HepG2 (cell line): ENCODE data around the gene PLEKHG2. TPM values are rescaled to one million over a fixed set of nuclear protein-coding genes. Genes with fewer than 3 reads are reported as not detected.

ENCODE experiments used
- ETV6 ChIP-seq: sonication (generic); formaldehyde crosslinking; conservative IDR thresholded peaks from 2 replicates; pipeline ENCODE4 v1.4.0; 2020; ENCODE audit warnings: missing genetic modification reagents
- GPN1 ChIP-seq: sonication (generic); formaldehyde crosslinking; IDR thresholded peaks from 2 replicates; pipeline ENCODE4 v1.5.1; 2020; ENCODE audit warnings: missing genetic modification reagents, borderline replicate concordance
- HOXA9 ChIP-seq: sonication (generic); formaldehyde crosslinking; IDR thresholded peaks from 2 replicates; pipeline ENCODE4 v1.8.1; 2022; ENCODE audit warnings: missing genetic modification reagents, mild to moderate bottlenecking, moderate library complexity, borderline replicate concordance
- ISL2 ChIP-seq: sonication (generic); formaldehyde crosslinking; IDR thresholded peaks from 2 replicates; pipeline ENCODE4 v1.5.0; 2020; ENCODE audit warnings: missing genetic modification reagents
- KDM5A ChIP-seq: fragments of 200-600 bp; sonication (generic); IDR thresholded peaks from 2 replicates; pipeline ENCODE4 v1.7.0; 2018; ENCODE audit warnings: antibody characterized with exemption, mild to moderate bottlenecking, low read length, borderline replicate concordance
- MED13 ChIP-seq: sonication (generic); formaldehyde crosslinking; IDR thresholded peaks from 2 replicates; pipeline ENCODE4 v1.5.0; 2020; ENCODE audit warnings: missing genetic modification reagents
- NFATC3 ChIP-seq: sonication (generic); formaldehyde crosslinking; IDR thresholded peaks from 2 replicates; pipeline ENCODE4 v1.5.1; 2020; ENCODE audit warnings: mild to moderate bottlenecking, missing genetic modification reagents
- NR2C2 ChIP-seq: sonication (generic); formaldehyde crosslinking; IDR thresholded peaks from 2 replicates; pipeline ENCODE4 v1.4.0; 2020; ENCODE audit warnings: missing genetic modification reagents, mild to moderate bottlenecking, moderate library complexity, borderline replicate concordance
- NR3C1 ChIP-seq: sonication (generic); formaldehyde crosslinking; IDR thresholded peaks from 2 replicates; pipeline ENCODE4 v1.4.0; 2020; ENCODE audit warnings: missing genetic modification reagents
- RBM39 ChIP-seq: fragments of 200-400 bp; formaldehyde crosslinking; IDR thresholded peaks from one replicate; pipeline ENCODE4 v1.6.1; 2018; ENCODE audit warnings: antibody characterized with exemption, mild to moderate bottlenecking, low read depth, low read length; ENCODE audit not compliant: poor library complexity, severe bottlenecking
- RELA ChIP-seq: sonication (generic); formaldehyde crosslinking; IDR thresholded peaks from 2 replicates; pipeline ENCODE4 v1.4.0; 2020; ENCODE audit warnings: missing genetic modification reagents
- SALL1 ChIP-seq: sonication (generic); formaldehyde crosslinking; IDR thresholded peaks from 2 replicates; pipeline ENCODE4 v1.8.0; 2022; ENCODE audit warnings: mild to moderate bottlenecking, missing genetic modification reagents
- SOX13 ChIP-seq, 3 experiments: fragments of 450-650 bp in 1 of 3; sonication (generic) in 1 of 3; formaldehyde crosslinking in 1 of 3; IDR thresholded peaks in 2 of 3; conservative IDR thresholded peaks in 1 of 3; 2 replicates each; pipeline versions ENCODE4 v1.5.0 to v1.6.1; 2016 to 2020; ENCODE audit warnings: antibody characterized with exemption in 1 of 3, mild to moderate bottlenecking in 1 of 3, missing compliant biosample characterization in 1 of 3, missing genetic modification reagents in 1 of 3, moderate library complexity in 1 of 3
- SPEN ChIP-seq: sonication (generic); formaldehyde crosslinking; IDR thresholded peaks from 2 replicates; pipeline ENCODE4 v1.5.1; 2020; ENCODE audit warnings: low read depth, mild to moderate bottlenecking, missing genetic modification reagents
- TAF1 ChIP-seq: sonication (generic); formaldehyde crosslinking; IDR thresholded peaks from 2 replicates; pipeline ENCODE4 v1.4.0; 2020; ENCODE audit warnings: missing genetic modification reagents
- ZFAT ChIP-seq: sonication (generic); formaldehyde crosslinking; conservative IDR thresholded peaks from 2 replicates; pipeline ENCODE4 v1.8.1; 2023; ENCODE audit warnings: missing genetic modification reagents, inconsistent platforms
- ZNF282 ChIP-seq: fragments of 450-650 bp; IDR thresholded peaks from 2 replicates; pipeline ENCODE4 v1.6.1; 2018; ENCODE audit not compliant: partially characterized antibody
- ZSCAN29 ChIP-seq: sonication (generic); formaldehyde crosslinking; conservative IDR thresholded peaks from 2 replicates; pipeline ENCODE4 v1.4.0; 2020; ENCODE audit warnings: mild to moderate bottlenecking, missing genetic modification reagents
- polyA plus RNA-seq, 8 experiments: library from polyadenylated mRNA; depleted of rRNA in 3 of 8; stranded (reverse) in 7 of 8; unstranded in 1 of 8; fragments of >200 nt; fragmentation: Illumina TruSeq in 4 of 8; extraction: Trizol in 4 of 8; gene quantifications; 2 replicates each; pipeline versions ENCODE4 v1.2.1 to v1.2.3, GENCODE V29; 2011 to 2016; ENCODE audit warnings: low read depth in 4 of 8, missing spikeins in 1 of 8, mixed read lengths in 1 of 8; ENCODE audit not compliant: insufficient read depth in 1 of 8
- total RNA-seq, 5 experiments: library from RNA; depleted of rRNA; stranded (reverse); fragments of >200 nt; fragmentation: Illumina TruSeq; extraction: Trizol; gene quantifications; 2 replicates each; pipeline ENCODE4 v1.2.3, GENCODE V29; 2016; ENCODE audit warnings: low read depth in 1 of 5
- TF ChIP-seq, protein P1 (sequence below), 2 experiments: sonication (generic) in 1 of 2; formaldehyde crosslinking in 1 of 2; IDR thresholded peaks; 2 replicates each; pipeline versions ENCODE4 v1.5.1 to v1.6.1; 2011 to 2020; ENCODE audit warnings: borderline replicate concordance in 1 of 2, low read depth in 1 of 2, low read length in 1 of 2, mild to moderate bottlenecking in 1 of 2, missing genetic modification reagents in 1 of 2, moderate library complexity in 1 of 2
- TF ChIP-seq, protein P2 (sequence below): sonication (generic); formaldehyde crosslinking; IDR thresholded peaks from 2 replicates; pipeline ENCODE4 v1.8.0; 2022; ENCODE audit warnings: missing genetic modification reagents, low read depth, mild to moderate bottlenecking, borderline replicate concordance
- TF ChIP-seq, protein P3 (sequence below), 2 experiments: sonication (generic) in 1 of 2; formaldehyde crosslinking in 1 of 2; IDR thresholded peaks; 2 replicates each; pipeline versions ENCODE4 v1.4.0 to v1.6.1; 2018 to 2020; ENCODE audit warnings: missing genetic modification reagents in 2 of 2, borderline replicate concordance in 1 of 2, low read depth in 1 of 2, mild to moderate bottlenecking in 1 of 2, missing biosample characterization in 1 of 2
- TF ChIP-seq, protein P4 (sequence below): sonication (generic); formaldehyde crosslinking; IDR thresholded peaks from 2 replicates; pipeline ENCODE4 v1.5.1; 2020; ENCODE audit warnings: missing genetic modification reagents, mild to moderate bottlenecking, borderline replicate concordance

PLEKHG2 gene
- total and polyA plus RNA-seq, 2 of the 13 experiments (the other 11 are each of a cell fraction or from before 2014, with no cell fraction given) = 3.6 to 6.8 TPM

DNA sequence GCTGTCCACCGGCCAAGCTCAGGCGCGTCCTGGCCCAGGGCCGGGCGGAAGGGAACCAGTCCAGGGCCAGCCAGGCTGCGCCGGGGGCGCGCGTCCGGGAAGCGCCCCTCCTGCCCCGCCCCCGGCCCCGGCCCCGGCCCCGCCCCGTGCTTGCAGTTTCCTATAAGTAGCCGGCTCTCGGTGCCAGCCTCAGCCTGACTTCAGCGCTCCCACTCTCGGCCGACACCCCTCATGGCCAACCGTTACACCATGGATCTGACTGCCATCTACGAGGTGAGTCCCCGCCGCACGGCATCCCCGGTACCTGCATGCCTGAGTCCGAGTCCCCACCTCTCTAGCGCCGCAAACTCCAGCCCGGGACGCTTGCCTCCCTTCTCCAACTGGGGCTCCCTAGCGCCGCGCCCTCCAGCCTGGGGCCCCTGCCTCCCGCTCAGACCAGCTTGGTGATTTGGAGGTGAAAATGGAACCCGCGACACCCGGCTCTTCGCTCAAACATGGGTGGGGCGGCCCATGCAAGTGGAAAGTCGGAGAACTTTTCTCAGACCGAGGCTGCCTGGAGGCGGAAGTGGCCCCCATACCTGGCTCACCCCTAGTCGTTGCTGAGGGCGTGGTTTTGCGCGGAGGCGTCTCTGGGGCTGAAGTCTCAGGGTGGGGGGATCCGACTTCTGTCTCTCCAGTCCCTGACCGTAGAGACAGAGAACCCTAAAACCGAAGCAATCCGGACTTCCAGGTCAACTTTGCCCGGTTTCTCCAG is 5.6 kb upstream of the PLEKHG2 start, which contains the start of gene ZFP36 (continued):
- TF ChIP-seq NFATC3 = no peak
- no peak for TF ChIP-seq NR2C2 (CRISPR knock-in tag)
- no peak for TF ChIP-seq ZNF282
- no peak; the same call in 1 of the 2 replicates for TF ChIP-seq ISL2 (CRISPR knock-in tag)
- no peak for TF ChIP-seq NR3C1
- TF ChIP-seq RBM39 = peak; percentile 68
- TF ChIP-seq ETV6 (CRISPR knock-in tag) = no peak
- TF ChIP-seq, protein P1, sequence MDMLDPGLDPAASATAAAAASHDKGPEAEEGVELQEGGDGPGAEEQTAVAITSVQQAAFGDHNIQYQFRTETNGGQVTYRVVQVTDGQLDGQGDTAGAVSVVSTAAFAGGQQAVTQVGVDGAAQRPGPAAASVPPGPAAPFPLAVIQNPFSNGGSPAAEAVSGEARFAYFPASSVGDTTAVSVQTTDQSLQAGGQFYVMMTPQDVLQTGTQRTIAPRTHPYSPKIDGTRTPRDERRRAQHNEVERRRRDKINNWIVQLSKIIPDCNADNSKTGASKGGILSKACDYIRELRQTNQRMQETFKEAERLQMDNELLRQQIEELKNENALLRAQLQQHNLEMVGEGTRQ (IDR thresholded peaks at IDR 0.05; ENCODE audit: low read depth, low read length) = no peak
- TF ChIP-seq, protein P1 (CRISPR knock-in tag; IDR thresholded peaks at IDR 0.05; ENCODE audit: borderline replicate concordance) = no peak
- peak; percentile 84 for TF ChIP-seq SPEN (CRISPR knock-in tag)
- no peak for TF ChIP-seq RELA (CRISPR knock-in tag)
- TF ChIP-seq KDM5A = peak; percentile 67; the same call in 1 of the 2 replicates
- TF ChIP-seq HOXA9 (CRISPR knock-in tag) = no peak
- TF ChIP-seq, protein P2, sequence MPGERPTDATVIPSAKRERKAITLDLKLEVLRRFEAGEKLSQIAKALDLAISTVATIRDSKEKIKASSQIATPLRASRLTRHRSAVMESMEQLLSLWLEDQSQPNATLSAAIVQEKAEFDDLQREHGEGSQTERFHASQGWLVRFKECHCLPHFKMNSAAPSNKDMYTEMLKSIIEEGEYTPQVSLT (CRISPR knock-in tag) = no peak
- TF ChIP-seq SALL1 (CRISPR knock-in tag) = no peak; the same call in 1 of the 2 replicates
- no peak for TF ChIP-seq SOX13 (IDR thresholded peaks at IDR 0.05)
- no peak for TF ChIP-seq SOX13 (CRISPR knock-in tag; conservative IDR thresholded peaks at IDR 0.05 in 1 of 2, IDR thresholded peaks at IDR 0.05 in 1 of 2)
- TF ChIP-seq TAF1 (CRISPR knock-in tag) = peak; percentile 48; the same call in 1 of the 2 replicates
- no peak for TF ChIP-seq GPN1 (CRISPR knock-in tag)
- TF ChIP-seq, protein P3, sequence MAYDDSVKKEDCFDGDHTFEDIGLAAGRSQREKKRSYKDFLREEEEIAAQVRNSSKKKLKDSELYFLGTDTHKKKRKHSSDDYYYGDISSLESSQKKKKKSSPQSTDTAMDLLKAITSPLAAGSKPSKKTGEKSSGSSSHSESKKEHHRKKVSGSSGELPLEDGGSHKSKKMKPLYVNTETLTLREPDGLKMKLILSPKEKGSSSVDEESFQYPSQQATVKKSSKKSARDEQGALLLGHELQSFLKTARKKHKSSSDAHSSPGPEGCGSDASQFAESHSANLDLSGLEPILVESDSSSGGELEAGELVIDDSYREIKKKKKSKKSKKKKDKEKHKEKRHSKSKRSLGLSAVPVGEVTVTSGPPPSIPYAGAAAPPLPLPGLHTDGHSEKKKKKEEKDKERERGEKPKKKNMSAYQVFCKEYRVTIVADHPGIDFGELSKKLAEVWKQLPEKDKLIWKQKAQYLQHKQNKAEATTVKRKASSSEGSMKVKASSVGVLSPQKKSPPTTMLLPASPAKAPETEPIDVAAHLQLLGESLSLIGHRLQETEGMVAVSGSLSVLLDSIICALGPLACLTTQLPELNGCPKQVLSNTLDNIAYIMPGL (CRISPR knock-in tag; IDR thresholded peaks at IDR 0.05; ENCODE audit: borderline replicate concordance in 1 of 2, low read depth in 1 of 2) = peak in 1 of 2 experiments; percentile 66; a peak in 2 of 4 replicates
- peak; percentile 75; the same call in 1 of the 2 replicates for TF ChIP-seq ZSCAN29 (CRISPR knock-in tag)
- TF ChIP-seq ZFAT (CRISPR knock-in tag) = no peak
- TF ChIP-seq, protein P4, sequence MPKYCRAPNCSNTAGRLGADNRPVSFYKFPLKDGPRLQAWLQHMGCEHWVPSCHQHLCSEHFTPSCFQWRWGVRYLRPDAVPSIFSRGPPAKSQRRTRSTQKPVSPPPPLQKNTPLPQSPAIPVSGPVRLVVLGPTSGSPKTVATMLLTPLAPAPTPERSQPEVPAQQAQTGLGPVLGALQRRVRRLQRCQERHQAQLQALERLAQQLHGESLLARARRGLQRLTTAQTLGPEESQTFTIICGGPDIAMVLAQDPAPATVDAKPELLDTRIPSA = no peak
- TF ChIP-seq MED13 (CRISPR knock-in tag) = 0 out of 2 replicates have a peak, but pooled peaks have one; percentile 49
